Stimulated activated CD8-positive, alpha-beta memory T cell treated with anti-CD3 and anti-CD28 coated beads, Interleukin-7, amount 100 ng/mL, for 48 hours (primary cell): Measurements from ENCODE around the gene ARHGEF38.
"Not testable (repeated sequence)": the region's sequence is repeated elsewhere in the genome, so short reads cannot be mapped to it uniquely, and the experiment has no call there.

ENCODE experiments used
- DNase-seq, 2 donors: peaks; one replicate each; pipeline ENCODE4 v3.0.0-alpha.2; 2020; ENCODE audit warnings: low read depth in 1 of 2; ENCODE audit errors: extremely low read depth in 1 of 2

The ARHGEF38 gene

DNA sequence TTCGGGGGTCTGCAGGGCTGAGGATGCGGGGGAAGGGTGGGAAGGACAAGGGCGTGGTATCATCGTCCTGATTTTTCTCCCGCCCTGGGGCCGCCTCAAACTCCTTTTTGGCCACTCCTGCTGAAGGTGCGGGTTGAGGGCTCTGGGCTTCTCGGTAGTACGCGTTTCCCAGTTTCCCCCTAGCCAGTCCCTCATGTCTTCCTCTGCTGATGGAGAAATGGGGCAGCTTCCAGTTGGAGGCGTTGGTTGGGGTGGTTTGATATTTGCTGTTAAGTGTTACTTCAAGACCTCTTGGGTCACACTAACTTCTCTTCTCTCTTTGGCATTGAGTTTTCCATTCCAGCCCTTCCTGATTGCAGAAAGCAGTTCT lies 156.6 kb downstream of the ARHGEF38 start:
- DNase-seq, result no peak

DNA sequence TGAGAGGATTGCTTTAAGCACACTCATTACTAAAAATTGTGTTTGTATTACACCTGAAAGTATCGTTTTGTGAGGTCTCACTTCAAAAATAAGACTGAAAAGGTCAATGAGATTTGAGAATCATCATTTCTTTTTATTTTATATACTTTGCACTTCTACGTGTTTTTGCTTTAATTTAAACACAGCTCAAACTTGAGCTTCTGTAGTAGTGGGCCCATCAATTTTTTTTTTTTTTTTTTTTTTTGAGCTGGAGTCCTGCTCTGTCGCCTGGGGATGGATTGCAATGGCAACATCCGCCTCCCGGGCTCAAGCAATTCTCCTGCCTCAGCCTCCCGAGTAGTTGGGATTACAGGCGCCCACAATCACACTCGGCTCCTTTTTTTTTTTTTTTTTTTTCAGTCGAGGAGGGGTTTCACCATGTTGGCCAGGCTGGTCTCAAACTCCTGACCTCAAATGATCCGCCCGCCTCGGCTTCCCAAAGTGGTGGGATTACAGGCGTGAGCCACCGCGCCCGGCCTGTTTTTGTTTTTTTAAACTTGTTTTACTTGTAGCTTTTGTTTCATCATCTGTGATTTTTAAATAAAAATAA lies 157.7 kb downstream of the ARHGEF38 start:
- DNase-seq, result no peak

DNA sequence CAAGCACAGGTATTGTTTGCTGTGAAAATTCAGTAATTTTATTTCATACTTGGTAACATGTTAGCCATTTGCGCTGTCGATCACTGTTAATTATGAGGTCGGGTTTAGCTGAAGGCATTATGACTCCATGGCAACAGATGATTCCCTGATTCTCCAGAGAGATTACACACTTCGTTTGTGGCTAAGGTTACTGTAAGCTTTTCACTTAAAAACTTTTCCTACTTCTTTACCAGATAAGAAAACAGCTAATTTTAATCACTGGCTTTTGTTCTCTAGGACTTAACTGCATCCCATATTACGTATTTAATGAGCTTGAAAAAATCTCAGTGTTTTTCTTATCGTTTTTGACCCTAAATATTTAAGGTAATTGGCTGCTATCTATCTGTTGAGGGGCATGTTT lies 158.3 kb downstream of the ARHGEF38 start:
- no peak for DNase-seq

DNA sequence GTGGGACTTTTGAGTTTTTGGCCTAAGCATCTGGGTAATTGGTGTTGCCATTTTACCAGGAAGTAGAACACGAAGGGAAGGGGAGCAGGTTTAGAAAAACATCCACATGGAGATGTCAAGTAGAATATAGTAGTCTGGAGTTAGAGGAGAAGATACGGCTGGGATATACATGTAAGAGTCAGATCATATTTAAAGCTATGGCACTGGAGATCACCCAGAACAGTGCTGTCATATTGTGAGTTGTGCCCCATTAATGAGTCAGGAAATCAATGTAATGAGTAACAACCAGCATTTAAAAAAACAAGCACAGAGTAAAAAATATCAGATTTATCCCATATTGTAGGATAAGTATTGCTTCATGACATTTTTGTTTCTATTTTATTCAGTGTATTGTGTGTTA lies 160.3 kb downstream of the ARHGEF38 start:
- DNase-seq, result no peak

DNA sequence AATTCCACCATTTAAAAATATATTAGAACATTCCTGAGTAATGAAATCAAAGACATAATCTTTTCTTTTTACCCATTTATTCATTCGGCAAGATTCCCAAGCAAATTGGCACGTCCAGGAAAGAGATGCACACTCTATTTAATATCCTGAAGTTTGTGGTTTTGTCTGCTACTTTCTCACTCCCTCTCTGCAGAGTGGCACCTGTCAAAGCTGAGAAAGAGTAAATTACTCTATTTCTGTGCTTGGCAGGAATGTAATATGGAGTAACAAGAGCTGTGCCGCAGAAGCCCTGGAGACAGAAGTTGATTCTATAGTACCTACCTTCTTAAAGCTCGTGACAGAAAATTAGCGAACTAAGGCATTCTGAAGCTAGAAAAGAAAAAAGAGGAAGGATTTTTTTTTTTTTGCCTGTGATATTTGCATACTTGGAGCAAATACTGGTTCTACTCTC lies 161.7 kb downstream of the ARHGEF38 start:
- DNase-seq, result no peak

DNA sequence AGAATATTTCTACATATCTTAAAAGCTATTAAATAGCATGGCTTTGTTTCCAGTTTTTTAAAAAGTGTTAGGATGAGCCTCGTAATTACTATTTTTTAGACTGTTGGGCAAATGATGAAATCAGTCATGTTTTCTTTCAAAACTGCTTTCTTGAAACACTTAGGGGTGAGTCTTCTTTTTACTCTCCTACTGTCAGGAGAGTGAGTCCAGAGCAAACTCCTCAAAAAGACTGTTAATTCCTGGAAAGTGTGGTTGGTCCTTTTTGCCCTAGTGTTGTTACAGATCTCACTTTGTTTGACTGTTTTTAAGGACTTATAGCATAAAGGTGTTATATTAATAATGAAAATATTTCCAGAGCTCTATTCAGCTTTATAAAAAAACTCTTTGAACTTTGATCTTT lies 162.5 kb downstream of the ARHGEF38 start:
- DNase-seq, result no peak

DNA sequence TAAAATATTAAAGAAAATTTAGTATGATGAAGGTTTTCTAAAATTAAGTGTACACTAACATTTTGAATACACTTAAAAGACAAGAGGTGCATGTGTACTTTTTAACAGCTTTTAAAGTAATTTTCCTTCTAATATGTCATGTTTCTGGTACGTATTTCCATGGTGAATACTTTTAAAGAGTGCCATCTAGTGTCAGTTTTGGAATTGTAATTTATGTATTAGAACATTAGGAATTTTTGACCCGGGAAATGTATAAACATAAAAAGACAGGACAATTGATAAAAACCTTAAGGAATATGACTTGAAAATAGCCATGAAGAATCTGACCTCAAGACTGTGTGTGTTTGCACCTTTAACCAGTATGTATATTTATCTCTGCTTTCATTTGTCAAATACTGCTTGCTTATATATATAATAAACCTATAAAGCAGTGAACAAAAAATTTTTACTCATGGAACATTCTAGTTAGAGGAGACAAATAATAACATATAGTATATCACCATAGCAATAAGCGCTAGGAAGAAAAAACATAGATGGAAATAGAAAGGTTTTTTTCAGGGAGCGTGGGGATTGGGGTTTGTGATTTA lies 163.4 kb downstream of the ARHGEF38 start:
- DNase-seq, result no peak

DNA sequence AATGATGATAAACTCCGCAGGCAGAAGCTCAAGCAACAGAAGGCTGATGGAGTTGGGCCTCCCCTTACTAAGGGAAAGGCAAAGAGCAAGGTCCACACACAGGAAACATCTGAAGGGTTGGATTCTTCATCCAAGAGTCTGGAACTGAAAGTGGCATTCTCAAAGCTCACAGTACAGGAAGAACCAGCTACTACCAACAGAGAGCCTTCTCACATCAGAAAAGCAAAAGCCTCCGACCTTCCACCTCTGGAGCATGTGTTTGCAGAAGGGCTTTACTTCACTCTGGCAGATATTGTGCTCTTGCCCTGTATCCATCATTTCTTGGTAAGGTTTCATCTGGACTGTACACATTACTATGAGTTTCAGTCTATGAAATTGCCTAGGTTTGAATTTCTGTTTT lies 166.8 kb downstream of the ARHGEF38 start:
- DNase-seq, result no peak

DNA sequence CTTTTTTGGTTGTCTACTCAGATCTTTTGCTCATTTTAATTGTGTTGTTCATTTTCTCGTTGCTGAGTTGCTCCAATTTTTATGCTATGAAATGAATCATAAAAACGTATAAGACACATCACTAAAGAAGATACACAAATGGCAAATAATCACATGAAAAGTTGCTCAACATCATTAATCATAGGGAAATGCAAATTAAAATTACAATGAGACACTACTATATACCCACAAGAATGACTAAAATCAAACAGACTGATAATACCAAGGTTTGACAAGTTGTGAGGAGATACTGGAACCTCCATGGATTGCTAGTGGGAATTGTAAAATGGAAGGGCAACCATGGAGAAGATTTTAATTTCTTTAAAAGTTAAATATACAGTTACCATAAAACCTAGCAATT lies 173.2 kb downstream of the ARHGEF38 start:
- DNase-seq, result no peak

DNA sequence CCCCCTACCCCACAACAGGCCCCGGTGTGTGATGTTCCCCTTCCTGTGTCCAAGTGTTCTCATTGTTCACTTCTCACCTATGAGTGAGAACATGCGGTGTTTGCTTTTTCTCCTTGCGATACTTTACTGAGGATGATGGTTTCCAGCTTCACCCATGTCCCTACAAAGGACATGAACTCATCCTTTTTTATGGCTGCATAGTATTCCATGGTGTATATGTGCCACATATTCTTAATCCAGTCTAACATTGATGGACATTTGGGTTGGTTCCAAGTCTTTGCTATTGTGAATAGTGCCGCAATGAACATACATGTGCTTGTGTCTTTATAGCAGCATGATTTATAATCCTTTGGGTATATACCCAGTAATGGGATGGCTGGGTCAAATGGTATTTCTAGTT lies 177.5 kb downstream of the ARHGEF38 start:
- DNase-seq, result not testable (repeated sequence)
